GM23248 (cell line): ENCODE data around the gene ZNF532.

Experiments used
- EZH2 ChIP-seq: fragments of 200-600 bp; sonication (generic); IDR thresholded peaks from 2 replicates; pipeline ENCODE4 v1.6.1; 2018; ENCODE audit warnings: antibody characterized with exemption, mild to moderate bottlenecking; ENCODE audit not compliant: insufficient read depth, poor library complexity, severe bottlenecking
- EZH2phosphoT487 ChIP-seq: fragments of 200-600 bp; sonication (generic); IDR thresholded peaks from 2 replicates; pipeline ENCODE4 v1.6.1; 2018; ENCODE audit warnings: antibody characterized with exemption, moderate library complexity, mild to moderate bottlenecking, low read depth; ENCODE audit not compliant: insufficient read depth

- no peak for TF ChIP-seq EZH2phosphoT487
- TF ChIP-seq EZH2: no peak
Measured at GRCh38 chr18:58823412-58823811, 41.3 kb upstream of the ZNF532 start.
